ENCODE results near the gene TASOR2.

TASOR2 gene

DNA sequence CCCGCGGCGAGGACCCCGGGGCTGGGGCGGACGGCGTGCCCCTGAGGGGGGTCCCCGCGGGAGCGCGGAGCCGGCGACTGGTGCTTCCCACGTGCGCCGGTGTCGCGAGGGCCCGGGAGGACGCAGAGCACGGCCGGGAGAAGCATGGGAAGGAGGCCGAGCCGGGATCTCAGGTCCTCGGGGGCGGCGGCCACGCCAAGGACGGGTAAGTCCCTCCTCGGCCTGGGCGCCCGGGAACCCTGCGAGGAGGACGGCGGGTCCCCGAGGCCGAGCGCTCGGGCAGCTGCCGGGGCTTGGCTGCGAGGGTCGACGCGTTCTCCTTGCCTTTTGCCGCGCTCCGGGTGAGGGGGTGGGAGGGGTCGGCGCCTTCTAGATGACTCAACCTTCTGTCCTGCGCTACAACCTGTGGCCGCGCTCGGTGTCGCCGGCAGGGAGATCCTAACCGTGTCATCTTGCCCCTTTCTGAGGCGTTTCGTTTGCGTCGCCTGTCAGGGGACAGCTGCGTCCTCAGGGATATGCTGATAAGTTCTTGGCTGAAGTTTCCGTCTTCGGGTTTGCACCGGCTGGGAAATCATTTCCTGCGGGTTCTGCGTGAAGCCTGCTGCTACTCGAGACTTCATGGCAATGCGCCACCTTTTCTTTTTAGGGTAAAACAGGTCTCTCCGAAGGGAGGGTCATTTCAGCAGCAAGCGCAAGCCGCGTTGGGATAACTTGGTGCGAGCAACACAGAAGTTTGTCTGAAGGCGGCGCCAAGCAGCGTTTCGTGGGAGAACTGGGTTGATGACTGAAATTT is 529 bp downstream of the TASOR2 start:
- DNase-seq: peak; percentile 74

- DNase-seq: no peak
Measured at GRCh38 chr10:5685764-5686240, 1.2 kb downstream of the TASOR2 start.

GRCh38 chr10:5688587-5688986 is 3.9 kb downstream of the TASOR2 start:
- no peak for DNase-seq

DNA sequence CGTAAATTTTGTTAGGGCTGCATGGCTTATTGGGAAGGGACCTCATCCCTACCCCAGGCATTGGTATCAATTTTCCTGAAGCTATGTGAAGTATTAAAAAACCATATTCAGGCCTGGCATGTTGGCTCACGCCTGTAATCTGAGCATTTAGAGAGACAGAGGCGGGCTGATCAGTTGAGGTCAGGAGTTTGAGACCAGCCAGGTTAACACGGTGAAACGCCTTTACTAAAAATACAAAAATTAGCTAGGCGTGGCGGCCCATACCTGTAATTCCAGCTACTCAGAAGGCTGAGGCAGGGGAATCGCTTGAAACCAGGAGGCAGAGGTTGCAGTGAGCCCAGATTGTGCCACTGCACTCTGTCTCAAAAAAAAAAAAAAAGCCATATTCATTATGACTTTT is 7.1 kb downstream of the TASOR2 start:
- no peak for DNase-seq

DNA sequence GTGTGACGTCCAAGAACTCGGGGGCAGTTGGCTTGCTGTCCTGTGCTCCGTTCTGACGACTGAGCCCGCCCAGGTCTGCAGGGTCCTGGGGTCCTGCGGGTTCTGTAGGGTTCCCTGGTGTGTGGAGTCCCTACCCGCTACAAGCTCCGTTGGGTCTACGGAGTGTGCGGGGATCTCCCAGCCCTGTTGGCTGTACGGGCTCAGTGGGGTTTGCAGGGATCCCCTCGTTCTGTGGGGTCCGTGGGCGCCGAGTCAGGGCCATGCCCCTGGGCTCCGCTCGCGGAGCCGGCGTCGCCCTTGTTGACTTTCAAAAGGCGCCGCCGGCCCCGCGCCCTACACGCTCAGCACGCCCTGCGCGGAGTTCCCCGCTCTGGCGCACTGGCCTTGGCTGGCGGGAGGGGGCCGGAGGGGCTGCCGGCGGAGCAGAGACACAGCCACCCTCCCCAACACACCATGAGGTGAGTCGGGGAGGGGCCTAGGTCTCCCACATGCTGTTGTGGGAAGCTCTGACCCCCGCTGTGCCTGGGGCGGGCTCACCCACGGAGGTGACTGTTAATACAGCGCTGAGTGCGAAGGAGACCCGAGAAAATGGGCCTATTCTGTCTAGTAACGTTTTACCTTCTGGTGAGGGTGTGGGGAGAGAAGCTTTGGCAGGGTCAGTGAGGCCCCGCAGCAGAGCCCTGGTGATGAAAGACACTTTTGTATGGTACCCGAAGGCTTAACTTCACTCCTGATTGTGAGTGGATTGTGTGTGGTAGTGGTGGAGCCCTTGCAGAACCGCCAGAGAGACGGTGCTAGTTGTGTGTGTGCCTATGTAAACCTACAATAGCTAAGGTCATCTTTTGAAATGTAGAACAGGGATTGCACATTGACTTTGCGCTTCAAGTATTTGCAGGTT is 8.1 kb downstream of the TASOR2 start:
- DNase-seq: peak; percentile 39

DNA sequence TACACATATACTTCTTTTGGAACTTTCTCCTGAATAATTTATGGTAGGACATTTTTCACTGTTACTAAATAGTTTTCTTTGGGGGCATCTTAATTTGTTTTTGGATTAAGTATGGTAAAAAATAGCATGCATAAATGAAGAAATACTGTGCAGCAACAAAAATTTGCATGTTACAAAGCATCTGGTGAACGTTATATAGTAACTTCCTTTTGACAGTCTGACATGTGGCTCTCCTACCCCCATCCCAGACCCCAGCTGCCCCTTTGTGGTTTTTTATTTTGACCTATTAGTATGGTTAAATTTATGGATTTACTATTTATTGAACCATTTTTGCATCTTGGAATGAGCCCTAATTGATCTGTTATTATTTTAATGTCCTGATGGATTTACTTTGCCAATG is 9.9 kb downstream of the TASOR2 start:
- DNase-seq: no peak

DNA sequence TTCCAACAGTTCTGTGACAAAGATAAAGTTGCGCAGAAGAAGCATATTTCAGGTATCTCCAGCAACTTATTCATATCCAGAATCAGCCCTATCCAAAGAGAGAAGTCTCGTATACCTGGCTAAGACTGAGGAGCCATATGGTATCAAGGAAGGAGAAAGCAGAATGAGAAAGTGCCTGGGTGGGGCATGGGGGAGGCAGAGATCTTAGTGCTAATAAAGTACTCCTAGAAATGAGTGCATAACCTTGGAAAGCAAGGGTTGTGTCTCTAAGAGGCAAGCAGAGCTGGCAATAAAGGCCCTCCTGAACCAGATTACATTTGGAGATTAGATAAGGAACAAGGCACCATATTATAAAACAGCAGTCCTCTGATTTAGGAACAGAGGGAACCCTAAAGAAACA is 12.7 kb downstream of the TASOR2 start:
- no peak for DNase-seq

DNA sequence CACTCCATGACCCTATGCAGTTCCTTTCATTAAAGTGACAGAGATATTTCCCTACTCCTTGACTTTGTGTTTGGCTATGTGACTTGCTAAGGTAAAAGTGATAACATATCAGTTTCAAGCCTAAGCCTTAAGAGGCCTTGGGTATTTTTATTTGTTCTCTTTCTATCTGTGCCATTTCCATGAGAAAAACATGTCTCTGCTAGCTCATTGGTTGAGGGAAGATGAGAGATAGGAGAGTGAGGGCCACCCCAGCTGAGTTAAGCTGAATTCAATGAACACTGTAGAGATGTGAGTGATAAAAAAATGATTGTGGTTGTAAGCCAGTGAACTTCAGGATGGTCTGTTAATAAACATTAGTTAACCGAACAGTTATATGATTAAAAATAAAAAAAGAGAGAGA is 13.4 kb downstream of the TASOR2 start:
- DNase-seq: no peak

DNA sequence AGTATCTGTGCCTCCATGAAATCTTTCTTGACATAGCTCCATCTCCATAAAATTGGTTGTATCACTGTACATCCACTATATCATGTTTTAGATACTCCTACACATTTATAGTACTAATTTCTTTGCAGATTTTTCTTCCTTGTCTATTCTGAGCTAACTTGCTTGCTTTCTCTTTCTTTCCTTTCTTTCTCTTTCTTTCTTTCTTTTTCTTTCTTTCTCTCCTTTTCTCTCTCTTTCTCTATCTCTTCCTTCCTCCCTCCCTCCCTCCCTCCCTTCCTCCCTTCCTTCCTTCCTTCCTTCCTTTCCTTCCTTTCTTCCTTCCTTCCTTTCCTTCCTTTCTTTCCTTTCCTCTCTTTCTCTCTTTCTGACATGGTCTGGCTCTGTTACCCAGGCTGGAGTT is 23.7 kb downstream of the TASOR2 start:
- DNase-seq: no peak

- DNase-seq: no peak
Measured at GRCh38 chr10:5709865-5710264, 25.2 kb downstream of the TASOR2 start.

- DNase-seq: no peak
Measured at GRCh38 chr10:5710859-5711258, 26.2 kb downstream of the TASOR2 start.

DNA sequence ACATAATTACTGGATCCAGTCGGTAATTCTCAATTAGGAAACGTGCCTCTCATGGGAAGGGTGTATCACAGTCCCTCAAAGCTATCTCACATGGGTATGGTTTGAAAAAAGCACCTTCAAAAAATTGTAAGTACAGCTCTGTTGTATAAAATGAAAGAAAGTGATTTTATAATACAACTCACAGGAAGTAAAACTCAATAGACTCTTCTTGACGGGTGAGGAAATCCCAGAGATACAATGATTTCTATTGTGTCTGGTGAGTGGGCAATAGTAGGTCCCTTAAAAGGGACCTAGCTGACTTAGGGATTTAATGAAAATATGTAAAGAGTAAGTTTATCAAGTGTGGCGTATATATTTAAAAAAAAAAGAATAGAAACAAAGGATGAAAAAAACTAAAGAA is 27.0 kb downstream of the TASOR2 start:
- no peak for DNase-seq

DNA sequence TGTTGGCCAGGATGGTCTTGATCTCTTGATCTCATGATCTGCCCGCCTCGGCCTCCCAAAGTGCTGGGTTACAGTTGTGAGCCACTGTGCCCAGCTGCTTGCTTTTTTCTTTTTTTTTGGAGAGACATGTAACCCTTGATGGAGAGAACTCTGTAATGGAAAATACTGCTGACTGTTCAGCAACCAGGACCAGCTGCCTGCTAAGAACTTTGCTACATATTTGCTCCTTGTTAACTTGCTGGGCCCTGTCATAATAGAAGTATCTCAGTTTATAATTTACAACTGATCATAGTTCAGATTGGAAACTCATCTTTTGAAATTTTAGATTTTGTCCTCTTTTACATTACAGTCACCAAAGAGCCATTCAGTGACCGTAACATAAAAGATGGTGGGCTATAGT is 34.9 kb downstream of the TASOR2 start:
- no peak for DNase-seq

DNA sequence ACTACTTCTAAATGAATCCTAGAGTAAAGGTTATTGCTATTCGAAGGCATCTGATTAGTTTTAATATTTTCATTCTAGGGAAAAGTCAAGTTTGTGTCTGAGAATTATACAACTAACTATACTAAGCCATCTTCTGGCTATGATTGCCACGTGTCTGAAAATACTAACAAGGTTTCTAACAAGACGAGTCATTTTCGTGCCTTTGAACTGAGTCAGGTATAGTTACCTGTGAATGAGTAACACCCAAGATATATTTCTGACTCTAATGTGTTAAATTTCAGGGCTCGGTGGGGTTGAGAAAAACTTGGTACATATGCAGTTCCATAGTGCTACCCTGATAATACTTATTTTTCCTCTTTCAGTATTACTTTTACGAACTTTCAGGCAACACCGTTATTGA is 35.5 kb downstream of the TASOR2 start:
- no peak for DNase-seq

DNA sequence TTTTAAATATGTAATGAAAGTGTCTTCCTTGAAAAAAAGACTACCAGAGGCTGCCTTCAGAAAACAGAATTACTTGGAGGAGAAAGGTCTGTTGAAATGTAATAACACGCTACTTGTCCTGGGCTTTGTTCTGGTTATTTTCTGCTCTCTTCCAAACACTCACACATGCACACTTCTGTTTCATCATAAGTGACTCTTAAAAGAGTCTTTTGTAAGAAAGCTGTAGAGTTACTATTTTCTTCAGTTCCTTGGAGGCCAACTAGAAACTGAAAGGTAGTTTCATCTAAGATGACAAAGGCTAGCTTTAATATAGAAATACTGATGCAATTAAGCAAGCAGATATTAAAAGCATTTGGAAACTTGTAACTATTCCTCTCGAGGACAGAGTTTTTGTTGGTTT is 39.1 kb downstream of the TASOR2 start:
- no peak for DNase-seq

DNA sequence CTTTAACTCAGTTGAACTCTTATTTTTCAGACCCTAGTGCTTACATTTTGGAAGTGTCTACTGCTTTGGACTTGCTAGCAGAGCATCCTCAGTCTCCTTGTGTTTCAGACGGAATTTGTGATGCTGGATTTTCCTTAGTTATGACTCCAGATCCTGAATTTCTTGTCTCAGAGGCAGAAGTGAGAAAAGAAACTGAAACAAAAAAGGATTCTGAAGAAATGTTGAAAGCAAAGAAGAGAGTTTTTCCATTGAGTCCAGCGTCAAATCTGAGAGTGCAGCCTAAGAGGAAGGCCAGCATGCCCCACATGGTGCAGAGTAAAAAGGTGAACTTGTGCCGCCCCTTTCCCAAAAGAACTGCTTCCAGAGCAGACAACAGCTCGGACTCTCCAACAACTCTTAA is 46.1 kb downstream of the TASOR2 start:
- DNase-seq: no peak

DNA sequence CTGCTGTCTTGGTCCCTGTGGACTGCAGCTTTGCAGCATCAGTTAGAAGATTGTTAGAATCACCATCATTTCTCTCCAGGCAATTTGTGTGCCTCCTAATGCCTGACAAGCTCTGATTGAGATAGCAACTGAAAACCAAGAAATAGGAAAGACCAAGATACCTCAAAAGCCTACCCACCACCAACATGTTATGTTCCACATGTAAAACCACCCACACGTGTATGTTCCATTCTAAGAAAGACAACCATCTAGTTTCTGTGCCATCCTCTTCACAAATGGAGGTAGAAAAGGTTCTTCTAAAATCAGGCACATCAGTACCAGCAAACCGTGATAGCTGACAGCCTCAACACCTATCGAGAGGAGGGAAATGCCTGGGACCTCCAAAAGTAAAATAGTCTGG is 46.9 kb downstream of the TASOR2 start:
- no peak for DNase-seq

DNA sequence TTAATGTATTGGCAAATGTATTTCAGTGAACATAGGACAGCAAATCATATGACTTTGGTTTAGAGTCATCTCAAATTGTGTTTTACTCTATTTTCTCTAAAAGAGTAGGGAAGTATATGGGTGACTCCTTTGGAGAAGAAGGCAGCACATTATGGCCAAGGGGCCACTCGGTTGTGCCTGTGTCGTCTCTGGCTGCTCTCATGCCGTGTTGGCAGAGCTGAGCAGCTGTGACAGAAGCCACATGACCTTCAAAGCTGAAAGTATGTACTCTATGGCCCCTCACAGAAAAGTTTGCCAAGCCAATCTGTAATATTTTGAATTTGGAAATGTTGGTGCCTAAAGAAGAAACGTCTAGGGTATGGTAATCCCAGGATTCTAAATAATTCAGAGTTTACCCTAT is 47.5 kb downstream of the TASOR2 start:
- DNase-seq: no peak
